NCI-H1436 (cell line): ENCODE measurements around the gene TMEM229B.

Source experiments
- DNase-seq: peaks from one replicate; lab custom pipeline; 2025; lab: John Stamatoyannopoulos, UW

The TMEM229B gene

GRCh38 chr14:67421356-67422224 is 66.9 kb downstream of the TMEM229B start:
- no peak for DNase-seq
